GM15510 (cell line): ENCODE measurements around the gene GFPT1.

Experiments used
- POLR2A ChIP-seq: IDR thresholded peaks from 3 replicates; pipeline ENCODE4 v1.6.1; 2011; ENCODE audit warnings: borderline replicate concordance; ENCODE audit not compliant: insufficient read length; ENCODE audit errors: extremely low read depth

The GFPT1 gene

GRCh38 chr2:69359371-69359770 lies 27.7 kb downstream of the GFPT1 start:
- no peak for TF ChIP-seq POLR2A

- TF ChIP-seq POLR2A, result no peak
Measured at GRCh38 chr2:69358914-69359313, 28.1 kb downstream of the GFPT1 start.

- no peak for TF ChIP-seq POLR2A
Measured at GRCh38 chr2:69356471-69356870, 30.6 kb downstream of the GFPT1 start.

- TF ChIP-seq POLR2A, result no peak
Measured at GRCh38 chr2:69353360-69353759, 33.7 kb downstream of the GFPT1 start.

GRCh38 chr2:69348781-69349180 lies 38.2 kb downstream of the GFPT1 start:
- TF ChIP-seq POLR2A, result no peak

GRCh38 chr2:69345434-69345833 lies 41.6 kb downstream of the GFPT1 start:
- TF ChIP-seq POLR2A, result no peak

- no peak for TF ChIP-seq POLR2A
Measured at GRCh38 chr2:69344305-69344704, 42.7 kb downstream of the GFPT1 start.

- TF ChIP-seq POLR2A, result no peak
Measured at GRCh38 chr2:69340101-69340775, 46.8 kb downstream of the GFPT1 start.

GRCh38 chr2:69335311-69335710 lies 51.7 kb downstream of the GFPT1 start:
- TF ChIP-seq POLR2A, result no peak

GRCh38 chr2:69333352-69333751 lies 53.7 kb downstream of the GFPT1 start:
- TF ChIP-seq POLR2A, result no peak

- no peak for TF ChIP-seq POLR2A
Measured at GRCh38 chr2:69330781-69331180, 56.2 kb downstream of the GFPT1 start.

- no peak for TF ChIP-seq POLR2A
Measured at GRCh38 chr2:69322631-69323030, 64.4 kb downstream of the GFPT1 start.

GRCh38 chr2:69316550-69316949 lies 70.5 kb downstream of the GFPT1 start:
- no peak for TF ChIP-seq POLR2A

GRCh38 chr2:69315160-69315761 lies 71.8 kb downstream of the GFPT1 start:
- TF ChIP-seq POLR2A, result no peak

GRCh38 chr2:69311024-69311416 lies 76.0 kb downstream of the GFPT1 start:
- TF ChIP-seq POLR2A, result no peak
